ENCODE results near the gene GNAT1.

DNA sequence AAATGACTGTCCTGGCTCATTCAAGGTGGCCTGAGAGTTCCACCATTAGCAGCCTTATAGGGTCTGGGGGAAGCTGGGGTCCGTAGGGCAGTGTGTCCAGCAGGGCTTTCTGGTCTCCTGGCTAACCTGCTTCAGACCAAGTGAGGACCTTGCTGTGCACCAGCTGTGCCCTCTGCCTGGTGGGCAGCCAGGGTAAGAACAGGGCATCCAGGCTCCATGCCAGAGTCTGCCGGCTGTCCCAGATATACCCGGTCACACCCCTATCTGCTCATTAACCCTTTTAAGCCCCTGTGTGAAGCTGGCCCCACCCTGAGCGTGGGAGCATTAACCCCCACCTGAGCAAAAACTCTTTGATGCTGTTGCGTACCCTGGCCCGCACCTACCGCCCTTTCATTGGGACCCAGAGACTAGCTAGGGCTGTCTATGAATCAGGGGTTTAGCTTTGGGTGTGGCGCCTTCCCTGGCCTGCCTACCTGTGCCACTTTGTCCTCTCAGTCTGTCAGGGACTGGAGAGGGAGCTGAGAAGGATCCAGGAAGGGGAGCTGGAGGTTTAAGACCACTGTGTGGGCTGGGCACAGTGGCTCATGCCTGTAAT lies 18.7 kb upstream of the GNAT1 start:
- TF ChIP-seq CTCF (IDR thresholded peaks at IDR 0.05) = no peak
- TF ChIP-seq POLR2A (IDR thresholded peaks at IDR 0.05) = no peak
- no peak for TF ChIP-seq EP300 (IDR thresholded peaks at IDR 0.05)

Data from ovary (tissue), 3 donors.